ENCODE data around the gene SELENBP1.
A peak's percentile ranks its signal among the peaks of the same experiment; 100 is the strongest.

The SELENBP1 gene

DNA sequence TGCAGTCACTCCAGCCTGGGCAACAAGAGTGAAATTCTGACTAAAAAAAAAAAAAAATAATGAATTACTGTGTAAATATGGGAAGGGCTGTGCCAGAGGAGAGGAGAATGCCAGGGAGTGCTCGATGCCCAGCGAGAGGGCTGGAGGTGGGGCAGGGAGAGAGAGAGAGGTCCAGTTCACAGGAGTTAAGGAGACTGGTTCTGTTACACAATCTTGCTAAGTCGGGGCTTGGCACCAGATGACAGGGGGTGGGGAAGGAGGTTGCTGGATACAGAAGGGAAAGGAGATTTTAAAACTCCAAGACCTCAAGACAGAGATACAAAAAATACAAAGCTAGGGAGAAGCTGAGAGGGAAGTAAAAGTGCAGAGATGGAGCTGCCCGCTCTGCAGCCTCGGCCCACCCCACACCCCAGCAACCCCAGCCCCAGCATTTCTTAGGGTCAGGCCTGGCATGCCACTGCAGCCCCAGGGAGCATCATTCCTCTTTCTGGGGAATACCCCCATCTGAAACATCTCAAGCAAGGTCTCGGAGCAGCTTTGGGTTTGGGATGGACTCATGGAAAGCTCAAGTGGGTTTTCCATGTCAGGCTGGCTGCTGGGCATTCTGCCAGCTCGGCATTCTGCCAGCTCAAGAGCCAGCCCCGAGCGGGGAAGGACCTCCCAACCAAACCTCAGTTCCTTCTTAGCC, 991 bp downstream of the SELENBP1 start:
- no peaks in the 10 kb centered on the region for H3K27me3 ChIP-seq (ENCODE audit: control insufficient read depth, insufficient read depth, low read length)
- H3K4me1 ChIP-seq (ENCODE audit: control insufficient read depth, insufficient read depth, low read length): peaks cover 2% of the 10 kb centered on the region
- no peak overlapping the region for H3K9ac ChIP-seq (ENCODE audit: low read depth, low read length)
- no peaks in the 10 kb centered on the region for H3K9me3 ChIP-seq (ENCODE audit: control insufficient read depth, insufficient read depth, low read length)
- H3K36me3 ChIP-seq (ENCODE audit: control insufficient read depth, insufficient read depth, low read length): peaks cover 3% of the 10 kb centered on the region
- H3K4me3 ChIP-seq (ENCODE audit: low read depth, low read length): peak overlapping the region; percentile 56

DNA sequence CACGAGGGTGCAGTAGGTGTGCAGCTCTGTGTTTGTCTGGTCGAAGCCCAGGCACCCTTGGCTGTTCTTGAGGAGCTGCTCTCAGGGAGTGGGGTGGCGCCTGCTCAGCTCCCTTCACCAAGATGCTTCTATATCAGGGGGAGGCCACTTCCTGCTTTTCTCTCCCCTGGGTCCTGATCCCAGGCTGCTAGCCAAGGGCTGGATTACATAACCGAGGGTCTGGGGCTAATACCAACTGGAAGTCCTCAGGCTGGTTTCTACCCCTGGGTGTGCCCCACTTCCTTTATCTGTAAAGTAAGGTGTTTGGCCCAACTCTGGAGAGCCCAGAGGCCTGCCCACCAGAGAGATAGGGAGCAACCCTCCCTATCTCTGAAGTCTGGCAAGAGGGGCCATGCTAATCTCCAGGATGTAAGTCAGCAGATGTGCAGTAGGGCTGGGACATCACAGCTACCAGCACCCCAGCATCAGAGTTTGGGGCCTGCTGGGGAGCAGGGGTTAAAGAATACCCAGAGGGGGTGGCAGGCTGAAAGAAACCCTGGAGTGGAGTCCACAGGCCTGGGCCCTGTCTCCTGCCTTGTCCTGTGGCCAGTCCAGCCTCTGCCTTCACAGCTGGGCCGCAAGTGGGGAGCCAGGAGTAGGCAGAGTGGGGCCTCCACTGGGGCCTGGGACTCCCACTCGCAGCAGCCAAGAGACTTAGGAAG, 2.1 kb downstream of the SELENBP1 start:
- H3K36me3 ChIP-seq (ENCODE audit: control insufficient read depth, insufficient read depth, low read length): peaks cover 3% of the 10 kb centered on the region
- H3K4me3 ChIP-seq (ENCODE audit: low read depth, low read length): no peak overlapping the region
- H3K9ac ChIP-seq (ENCODE audit: low read depth, low read length): no peak overlapping the region
- no peaks in the 10 kb centered on the region for H3K9me3 ChIP-seq (ENCODE audit: control insufficient read depth, insufficient read depth, low read length)
- peaks cover 2% of the 10 kb centered on the region for H3K4me1 ChIP-seq (ENCODE audit: control insufficient read depth, insufficient read depth, low read length)
- H3K27me3 ChIP-seq (ENCODE audit: control insufficient read depth, insufficient read depth, low read length): no peaks in the 10 kb centered on the region

DNA sequence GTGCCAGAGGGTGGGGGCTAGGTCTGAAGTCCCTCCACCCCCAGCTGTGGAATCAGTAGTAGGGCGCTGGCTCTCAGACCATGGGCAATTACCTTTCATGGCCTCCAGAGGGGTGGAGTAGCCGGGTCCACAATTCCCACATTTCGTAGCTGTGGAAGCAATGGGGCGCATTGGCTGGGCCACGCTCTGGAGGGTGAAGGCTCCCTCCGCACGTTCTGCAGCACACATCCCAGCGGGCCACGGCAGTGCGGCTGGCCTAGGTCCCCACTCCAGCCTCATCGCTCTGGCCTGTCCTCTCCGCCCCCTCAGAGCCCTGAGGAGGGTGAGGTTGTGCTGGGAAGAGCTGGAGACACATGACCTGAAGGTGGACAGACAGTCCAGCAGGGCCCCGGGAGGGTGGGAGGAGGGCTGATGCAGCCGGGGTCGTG, 2.9 kb downstream of the SELENBP1 start:
- no peaks in the 10 kb centered on the region for H3K27me3 ChIP-seq (ENCODE audit: control insufficient read depth, insufficient read depth, low read length)
- H3K4me3 ChIP-seq (ENCODE audit: low read depth, low read length): no peak overlapping the region
- no peaks in the 10 kb centered on the region for H3K9me3 ChIP-seq (ENCODE audit: control insufficient read depth, insufficient read depth, low read length)
- peaks cover 2% of the 10 kb centered on the region for H3K4me1 ChIP-seq (ENCODE audit: control insufficient read depth, insufficient read depth, low read length)
- H3K9ac ChIP-seq (ENCODE audit: low read depth, low read length): no peak overlapping the region
- H3K36me3 ChIP-seq (ENCODE audit: control insufficient read depth, insufficient read depth, low read length): peaks cover 3% of the 10 kb centered on the region

- peaks cover 2% of the 10 kb centered on the region for H3K4me1 ChIP-seq (ENCODE audit: control insufficient read depth, insufficient read depth, low read length)
- H3K4me3 ChIP-seq (ENCODE audit: low read depth, low read length): no peak overlapping the region
- H3K9ac ChIP-seq (ENCODE audit: low read depth, low read length): no peak overlapping the region
- H3K27me3 ChIP-seq (ENCODE audit: control insufficient read depth, insufficient read depth, low read length): no peaks in the 10 kb centered on the region
- no peaks in the 10 kb centered on the region for H3K9me3 ChIP-seq (ENCODE audit: control insufficient read depth, insufficient read depth, low read length)
- peaks cover 5% of the 10 kb centered on the region for H3K36me3 ChIP-seq (ENCODE audit: control insufficient read depth, insufficient read depth, low read length)
These were observed 3.2 kb downstream of the SELENBP1 start for GRCh38 chr1:151369302-151369610.

DNA sequence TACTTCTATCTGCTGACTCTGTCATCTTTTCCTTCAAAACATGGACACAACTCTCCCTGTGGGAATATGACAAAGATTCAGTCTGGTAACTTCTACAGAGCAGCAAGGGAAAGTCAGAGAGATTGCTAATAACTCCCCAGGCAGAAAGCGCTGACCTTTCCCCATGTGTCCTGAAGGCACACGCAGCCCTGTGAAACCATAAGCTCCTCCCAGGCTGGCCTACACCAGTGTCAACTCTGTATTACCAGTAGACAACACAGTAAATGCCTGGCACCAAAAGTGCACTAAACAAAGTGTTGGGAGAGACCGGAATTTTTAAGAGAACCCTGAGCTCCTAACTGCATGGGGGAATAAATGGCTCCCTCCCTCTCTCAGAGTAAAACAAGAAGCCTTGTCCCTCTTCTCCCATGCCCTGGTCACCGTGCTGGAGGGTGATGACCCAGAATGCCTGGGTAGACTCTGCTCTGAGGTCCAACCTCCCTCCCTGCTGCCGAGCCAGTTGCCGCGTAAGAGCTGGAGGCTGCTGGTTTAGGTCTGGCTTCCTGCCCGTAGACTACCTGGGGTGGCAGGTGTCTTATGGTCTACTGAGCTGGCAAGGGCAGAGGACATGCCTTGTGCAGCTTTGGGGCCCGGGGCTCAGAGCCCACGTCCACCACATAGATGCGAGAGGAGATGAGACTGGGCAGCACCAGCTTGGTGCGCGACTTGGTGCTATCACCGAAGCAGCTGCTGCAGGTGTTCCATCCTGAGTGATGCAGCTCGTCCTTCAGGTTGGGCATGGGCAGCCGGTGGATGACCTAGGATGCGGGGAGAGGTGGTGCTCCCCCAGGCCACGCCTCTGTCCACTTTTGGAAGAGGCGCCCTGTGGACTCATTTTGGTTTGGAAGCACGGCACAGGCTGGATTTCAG, 3.9 kb downstream of the SELENBP1 start:
- H3K9ac ChIP-seq (ENCODE audit: low read depth, low read length): no peak overlapping the region
- peaks cover 9% of the 10 kb centered on the region for H3K36me3 ChIP-seq (ENCODE audit: control insufficient read depth, insufficient read depth, low read length)
- no peak overlapping the region for H3K4me3 ChIP-seq (ENCODE audit: low read depth, low read length)
- no peaks in the 10 kb centered on the region for H3K27me3 ChIP-seq (ENCODE audit: control insufficient read depth, insufficient read depth, low read length)
- no peaks in the 10 kb centered on the region for H3K9me3 ChIP-seq (ENCODE audit: control insufficient read depth, insufficient read depth, low read length)
- H3K4me1 ChIP-seq (ENCODE audit: control insufficient read depth, insufficient read depth, low read length): peaks cover 2% of the 10 kb centered on the region

GRCh38 chr1:151367658-151368392, 4.7 kb downstream of the SELENBP1 start:
- Histone ChIP-seq H3K36me3 (ENCODE audit: control insufficient read depth, insufficient read depth, low read length) (peaks cover 11% of the 10 kb centered on the region), H3K4me3 (ENCODE audit: low read depth, low read length) (no peak overlapping the region), H3K4me1 (ENCODE audit: control insufficient read depth, insufficient read depth, low read length) (peaks cover 2% of the 10 kb centered on the region), H3K27me3 (ENCODE audit: control insufficient read depth, insufficient read depth, low read length) (no peaks in the 10 kb centered on the region), H3K9me3 (ENCODE audit: control insufficient read depth, insufficient read depth, low read length) (peaks cover 3% of the 10 kb centered on the region), H3K9ac (ENCODE audit: low read depth, low read length) (no peak overlapping the region)

- H3K4me3 ChIP-seq (ENCODE audit: low read depth, low read length): no peak overlapping the region
- H3K9me3 ChIP-seq (ENCODE audit: control insufficient read depth, insufficient read depth, low read length): peaks cover 13% of the 10 kb centered on the region
- H3K27me3 ChIP-seq (ENCODE audit: control insufficient read depth, insufficient read depth, low read length): no peaks in the 10 kb centered on the region
- no peaks in the 10 kb centered on the region for H3K4me1 ChIP-seq (ENCODE audit: control insufficient read depth, insufficient read depth, low read length)
- H3K36me3 ChIP-seq (ENCODE audit: control insufficient read depth, insufficient read depth, low read length): peaks cover 11% of the 10 kb centered on the region
- no peak overlapping the region for H3K9ac ChIP-seq (ENCODE audit: low read depth, low read length)
These were observed 7.5 kb downstream of the SELENBP1 start for GRCh38 chr1:151364996-151365395.

DNA sequence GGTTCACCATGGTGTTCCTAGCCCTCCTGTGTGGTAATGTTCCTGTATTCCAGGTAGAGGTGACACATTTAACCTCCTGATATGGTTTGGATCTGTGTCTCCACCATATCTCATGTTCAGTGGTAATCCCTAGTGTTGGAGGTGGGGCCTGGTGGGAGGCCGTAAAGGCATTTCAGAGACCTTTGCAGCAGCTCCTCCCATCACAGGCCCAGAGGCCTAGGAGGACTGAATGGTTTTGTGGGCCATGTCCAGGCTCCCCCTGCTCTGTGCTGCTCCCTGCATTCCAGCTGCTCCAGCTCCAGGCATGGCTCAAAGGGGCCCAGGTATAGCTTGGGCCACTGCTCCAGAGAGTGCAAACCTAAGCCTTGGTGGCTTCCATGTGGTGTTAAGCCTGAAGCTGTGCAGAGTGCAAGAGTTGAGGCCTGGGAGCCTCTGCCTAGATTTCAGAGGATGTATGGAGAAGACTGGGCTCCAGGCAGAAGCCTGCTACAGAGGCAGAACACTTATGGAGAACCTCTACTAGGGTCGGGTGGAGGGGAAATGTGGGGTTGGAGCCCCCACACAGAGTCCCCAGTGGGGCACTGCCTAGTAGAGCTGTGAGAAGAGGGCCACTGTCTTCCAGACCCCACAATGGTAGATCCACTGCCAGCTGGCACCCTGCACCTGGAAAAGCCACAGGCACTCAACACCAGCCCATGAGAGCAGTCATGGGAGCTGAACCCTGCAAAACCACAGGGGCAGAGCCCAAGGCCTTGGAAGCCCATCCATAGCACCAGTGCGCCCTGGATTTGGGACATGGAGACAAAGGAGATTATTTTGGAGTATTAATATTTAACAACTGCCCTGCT, 10.0 kb downstream of the SELENBP1 start:
- H3K9me3 ChIP-seq (ENCODE audit: control insufficient read depth, insufficient read depth, low read length): peaks cover 13% of the 10 kb centered on the region
- H3K36me3 ChIP-seq (ENCODE audit: control insufficient read depth, insufficient read depth, low read length): peaks cover 10% of the 10 kb centered on the region
- no peak overlapping the region for H3K9ac ChIP-seq (ENCODE audit: low read depth, low read length)
- no peak overlapping the region for H3K4me3 ChIP-seq (ENCODE audit: low read depth, low read length)
- H3K27me3 ChIP-seq (ENCODE audit: control insufficient read depth, insufficient read depth, low read length): no peaks in the 10 kb centered on the region
- no peaks in the 10 kb centered on the region for H3K4me1 ChIP-seq (ENCODE audit: control insufficient read depth, insufficient read depth, low read length)

GRCh38 chr1:151361883-151362282, 10.6 kb downstream of the SELENBP1 start:
- H3K9ac ChIP-seq (ENCODE audit: low read depth, low read length): no peak overlapping the region

DNA sequence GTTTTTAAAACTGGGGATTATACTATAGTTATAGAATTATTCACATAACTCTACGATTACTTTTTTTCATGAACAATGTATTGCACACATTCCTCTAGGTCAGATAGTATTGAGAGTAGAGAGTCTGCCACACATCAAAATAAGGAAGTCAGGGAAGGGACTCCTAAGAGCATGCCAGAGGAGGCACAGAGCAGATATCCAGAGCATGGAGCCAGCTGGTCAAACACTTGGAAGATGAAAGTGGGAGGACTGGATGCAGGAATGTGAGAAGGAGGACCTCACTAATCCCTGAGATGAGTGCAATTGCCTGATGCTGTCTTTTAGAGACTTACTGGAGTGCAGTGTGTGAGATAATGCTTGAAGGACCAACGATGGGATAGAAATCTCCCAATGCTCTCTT, 15.8 kb downstream of the SELENBP1 start:
- Histone ChIP-seq H3K27me3 (ENCODE audit: control insufficient read depth, insufficient read depth, low read length) (no peaks in the 10 kb centered on the region), H3K36me3 (ENCODE audit: control insufficient read depth, insufficient read depth, low read length) (no peaks in the 10 kb centered on the region), H3K4me3 (ENCODE audit: low read depth, low read length) (no peak overlapping the region), H3K9me3 (ENCODE audit: control insufficient read depth, insufficient read depth, low read length) (peaks cover 3% of the 10 kb centered on the region), H3K4me1 (ENCODE audit: control insufficient read depth, insufficient read depth, low read length) (no peaks in the 10 kb centered on the region), H3K9ac (ENCODE audit: low read depth, low read length) (no peak overlapping the region)

More at GRCh38 chr1:151361883-151362282, 10.6 kb downstream of the SELENBP1 start:
- Histone ChIP-seq H3K4me1 (ENCODE audit: control insufficient read depth, insufficient read depth, low read length) (no peaks in the 10 kb centered on the region), H3K9me3 (ENCODE audit: control insufficient read depth, insufficient read depth, low read length) (peaks cover 13% of the 10 kb centered on the region), H3K36me3 (ENCODE audit: control insufficient read depth, insufficient read depth, low read length) (peaks cover 8% of the 10 kb centered on the region), H3K4me3 (ENCODE audit: low read depth, low read length) (no peak overlapping the region), H3K27me3 (ENCODE audit: control insufficient read depth, insufficient read depth, low read length) (no peaks in the 10 kb centered on the region)

Measured in iPS-15b (cell line).